PFSK-1 (cell line): ENCODE data around the gene NLRP4.

Experiments used
- POLR2AphosphoS5 ChIP-seq: IDR thresholded peaks from 2 replicates; pipeline ENCODE4 v1.6.1; 2012; ENCODE audit warnings: low read depth, mild to moderate bottlenecking, control low read depth, low read length, moderate library complexity
- TAF1 ChIP-seq: IDR thresholded peaks from 2 replicates; pipeline ENCODE4 v1.6.1; 2012; ENCODE audit warnings: low read length, control low read depth, borderline replicate concordance; ENCODE audit not compliant: insufficient read depth
- TF ChIP-seq, protein P1 (sequence below), 2 experiments: IDR thresholded peaks; 2 replicates each; pipeline versions ENCODE4 v1.6.1 to v1.8.0; 2011 to 2012; ENCODE audit warnings: low read depth in 2 of 2, low read length in 2 of 2, control low read depth in 1 of 2, inconsistent platforms in 1 of 2, mild to moderate bottlenecking in 1 of 2, moderate library complexity in 1 of 2; ENCODE audit not compliant: insufficient read depth in 1 of 2

DNA sequence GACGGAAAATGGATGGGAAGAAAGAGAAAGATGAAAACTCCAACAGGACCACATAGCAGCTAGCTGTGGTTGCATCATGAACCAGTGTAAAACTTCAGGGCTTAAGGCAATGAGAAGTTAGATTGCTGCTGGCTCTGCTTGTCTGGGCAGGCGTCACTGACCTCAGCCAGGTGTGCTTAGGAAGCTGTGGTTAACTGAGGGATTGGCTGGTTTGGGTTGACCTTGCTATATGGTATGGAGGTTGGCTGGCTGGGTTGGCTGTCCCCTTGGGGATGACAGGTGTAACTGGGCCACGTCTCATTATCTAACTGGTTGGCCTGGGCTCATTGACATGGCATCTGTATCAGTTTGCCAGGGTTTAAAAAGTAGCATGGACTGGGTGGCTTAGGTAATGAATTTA, 40.9 kb downstream of the NLRP4 start:
- TF ChIP-seq, protein P1, sequence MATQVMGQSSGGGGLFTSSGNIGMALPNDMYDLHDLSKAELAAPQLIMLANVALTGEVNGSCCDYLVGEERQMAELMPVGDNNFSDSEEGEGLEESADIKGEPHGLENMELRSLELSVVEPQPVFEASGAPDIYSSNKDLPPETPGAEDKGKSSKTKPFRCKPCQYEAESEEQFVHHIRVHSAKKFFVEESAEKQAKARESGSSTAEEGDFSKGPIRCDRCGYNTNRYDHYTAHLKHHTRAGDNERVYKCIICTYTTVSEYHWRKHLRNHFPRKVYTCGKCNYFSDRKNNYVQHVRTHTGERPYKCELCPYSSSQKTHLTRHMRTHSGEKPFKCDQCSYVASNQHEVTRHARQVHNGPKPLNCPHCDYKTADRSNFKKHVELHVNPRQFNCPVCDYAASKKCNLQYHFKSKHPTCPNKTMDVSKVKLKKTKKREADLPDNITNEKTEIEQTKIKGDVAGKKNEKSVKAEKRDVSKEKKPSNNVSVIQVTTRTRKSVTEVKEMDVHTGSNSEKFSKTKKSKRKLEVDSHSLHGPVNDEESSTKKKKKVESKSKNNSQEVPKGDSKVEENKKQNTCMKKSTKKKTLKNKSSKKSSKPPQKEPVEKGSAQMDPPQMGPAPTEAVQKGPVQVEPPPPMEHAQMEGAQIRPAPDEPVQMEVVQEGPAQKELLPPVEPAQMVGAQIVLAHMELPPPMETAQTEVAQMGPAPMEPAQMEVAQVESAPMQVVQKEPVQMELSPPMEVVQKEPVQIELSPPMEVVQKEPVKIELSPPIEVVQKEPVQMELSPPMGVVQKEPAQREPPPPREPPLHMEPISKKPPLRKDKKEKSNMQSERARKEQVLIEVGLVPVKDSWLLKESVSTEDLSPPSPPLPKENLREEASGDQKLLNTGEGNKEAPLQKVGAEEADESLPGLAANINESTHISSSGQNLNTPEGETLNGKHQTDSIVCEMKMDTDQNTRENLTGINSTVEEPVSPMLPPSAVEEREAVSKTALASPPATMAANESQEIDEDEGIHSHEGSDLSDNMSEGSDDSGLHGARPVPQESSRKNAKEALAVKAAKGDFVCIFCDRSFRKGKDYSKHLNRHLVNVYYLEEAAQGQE (IDR thresholded peaks at IDR 0.05; ENCODE audit: insufficient read depth in 1 of 2, low read depth in 2 of 2, low read length in 2 of 2), result no peak
- TF ChIP-seq POLR2AphosphoS5 (no peak), TAF1 (no peak)
